HepG2 (cell line): ENCODE data around the gene SAPCD1. TPM values are rescaled to one million over a fixed set of nuclear protein-coding genes. Genes with fewer than 3 reads are reported as not detected.
A peak's percentile ranks its signal among the peaks of the same experiment; 100 is the strongest.

ENCODE experiments used
- ATAC-seq: fragments of 200-7000 bp; cut with Tn5 transposase; 3 replicates; pipeline ENCODE4 v1.9.1; 2020; ENCODE audit warnings: mild to moderate bottlenecking, moderate library complexity
- BruUV-seq: library from RNA; stranded (reverse); fragments of 400-500 nt; replicated peaks from 2 replicates; lab custom pipeline; 2021; lab: Mats Ljungman, UMichigan
- CTCF ChIA-PET: fragments of 300-600 bp; formaldehyde crosslinking; extraction: SDS; loops from one replicate; lab custom pipeline; 2021; ENCODE audit warnings: low total read pairs, inconsistent platforms, low intra/inter-chr PET ratio; lab: Yijun Ruan, JAX
- POLR2A ChIA-PET: fragments of 350-600 bp; sonication (Branson Sonifier 250); formaldehyde crosslinking; loops from one replicate; lab custom pipeline; 2020; ENCODE audit warnings: antibody characterized with exemption, inconsistent platforms; lab: Yijun Ruan, JAX
- DNase-seq: peaks from one replicate; pipeline ENCODE4 v3.0.0-alpha.2; 2015; ENCODE audit warnings: low spot score
- FAIRE-seq: peaks from 3 replicates; lab custom pipeline; 2011; peaks lifted over from hg19 to GRCh38; lab: Jason Lieb, UNC
- H2AFZ ChIP-seq: one replicate; pipeline ENCODE4 v1.6.1; 2011; ENCODE audit warnings: low read length, inconsistent platforms
- H3K27ac ChIP-seq: fragments of 300-600 bp; 3 replicates; pipeline ENCODE4 v1.8.0; 2011; ENCODE audit warnings: mixed run types, mild to moderate bottlenecking, mixed read lengths, low read length, inconsistent platforms; ENCODE audit not compliant: insufficient read depth; ENCODE audit errors: extremely low read length
- H3K27me3 ChIP-seq, 2 experiments: fragments of 200-600 bp in 1 of 2; 2 replicates in 1 of 2; 3 replicates in 1 of 2; pipeline versions ENCODE4 v1.6.0 to v1.8.0; 2011; ENCODE audit warnings: low read length in 2 of 2, mild to moderate bottlenecking in 2 of 2, moderate library complexity in 2 of 2, inconsistent platforms in 1 of 2; ENCODE audit not compliant: insufficient read depth in 2 of 2, control insufficient read depth in 1 of 2
- H3K36me3 ChIP-seq, 2 experiments: fragments of 200-600 bp in 1 of 2; replicated peaks in 1 of 2; 2 replicates in 1 of 2; 3 replicates in 1 of 2; pipeline versions ENCODE4 v1.5.1 to v1.8.0; 2011; ENCODE audit warnings: low read length in 2 of 2, inconsistent platforms in 1 of 2; ENCODE audit not compliant: insufficient read depth in 2 of 2, control insufficient read depth in 1 of 2
- H3K4me1 ChIP-seq: 2 replicates; pipeline ENCODE4 v1.5.1; 2012; ENCODE audit warnings: low read length, inconsistent platforms; ENCODE audit not compliant: insufficient read depth
- H3K4me2 ChIP-seq: 2 replicates; pipeline ENCODE4 v1.6.0; 2011; ENCODE audit warnings: low read depth, low read length, inconsistent platforms
- H3K4me3 ChIP-seq, 3 experiments: fragments of 200-600 bp in 1 of 3; sonication (generic), shearing (Covaris generic) in 1 of 3; replicated peaks in 1 of 3; 2 replicates each; pipeline ENCODE4 v1.5.1; 2011 to 2016; ENCODE audit warnings: low read length in 3 of 3, inconsistent platforms in 2 of 3, low read depth in 2 of 3, mild to moderate bottlenecking in 2 of 3, control low read depth in 1 of 3, mixed read lengths in 1 of 3; ENCODE audit not compliant: insufficient read depth in 1 of 3
- H3K79me2 ChIP-seq: one replicate; pipeline ENCODE4 v1.6.1; 2011; ENCODE audit warnings: low read length, inconsistent platforms; ENCODE audit not compliant: insufficient read depth
- H3K9ac ChIP-seq: 2 replicates; pipeline ENCODE4 v1.6.0; 2011; ENCODE audit warnings: mild to moderate bottlenecking, low read depth, low read length, inconsistent platforms; ENCODE audit not compliant: insufficient read depth
- H3K9me3 ChIP-seq: 2 replicates; pipeline ENCODE4 v1.5.1; 2012; ENCODE audit warnings: mild to moderate bottlenecking, low read length
- H4K20me1 ChIP-seq: 2 replicates; pipeline ENCODE4 v1.6.0; 2011; ENCODE audit warnings: inconsistent platforms, mild to moderate bottlenecking, low read length, moderate library complexity; ENCODE audit not compliant: insufficient read depth
- GTF3A ChIP-seq: sonication (generic); formaldehyde crosslinking; conservative IDR thresholded peaks from 2 replicates; pipeline ENCODE4 v1.4.0; 2020; ENCODE audit warnings: mild to moderate bottlenecking, missing genetic modification reagents
- HOXA3 ChIP-seq: sonication (generic); formaldehyde crosslinking; IDR thresholded peaks from 2 replicates; pipeline ENCODE4 v1.5.0; 2020; ENCODE audit warnings: missing genetic modification reagents
- KLF13 ChIP-seq: sonication (generic); formaldehyde crosslinking; IDR thresholded peaks from 2 replicates; pipeline ENCODE4 v1.4.0; 2020; ENCODE audit warnings: mild to moderate bottlenecking, missing genetic modification reagents
- KLF16 ChIP-seq, 2 experiments: sonication (generic) in 1 of 2; formaldehyde crosslinking in 1 of 2; IDR thresholded peaks; 2 replicates each; pipeline versions ENCODE4 v1.6.1 to v1.8.0; 2016 to 2023; ENCODE audit warnings: missing genetic modification reagents in 2 of 2, missing compliant biosample characterization in 1 of 2
- NR2C2 ChIP-seq: sonication (generic); formaldehyde crosslinking; IDR thresholded peaks from 2 replicates; pipeline ENCODE4 v1.4.0; 2020; ENCODE audit warnings: missing genetic modification reagents, mild to moderate bottlenecking, moderate library complexity, borderline replicate concordance
- POLR2A ChIP-seq, 2 experiments: IDR thresholded peaks; 2 replicates each; pipeline ENCODE4 v1.6.1; 2011; ENCODE audit warnings: low read depth in 2 of 2, low read length in 2 of 2, mild to moderate bottlenecking in 1 of 2, moderate library complexity in 1 of 2; ENCODE audit not compliant: insufficient read depth in 1 of 2
- POLR2AphosphoS5 ChIP-seq: IDR thresholded peaks from 2 replicates; pipeline ENCODE4 v1.6.1; 2012; ENCODE audit warnings: low read depth, low read length
- RCOR2 ChIP-seq: IDR thresholded peaks from 2 replicates; pipeline ENCODE4 v1.6.1; 2016; ENCODE audit warnings: missing biosample characterization, missing genetic modification reagents
- RFX5 ChIP-seq: IDR thresholded peaks from 2 replicates; pipeline ENCODE4 v1.6.1; 2011; ENCODE audit warnings: low read depth, low read length, improper control_type of control experiment
- ZFP90 ChIP-seq: sonication (generic); formaldehyde crosslinking; IDR thresholded peaks from 2 replicates; pipeline ENCODE4 v1.8.0; 2022; ENCODE audit warnings: missing genetic modification reagents, mild to moderate bottlenecking, inconsistent platforms, borderline replicate concordance
- ZNF292 ChIP-seq: sonication (generic); formaldehyde crosslinking; IDR thresholded peaks from 2 replicates; pipeline ENCODE4 v1.8.1; 2022; ENCODE audit warnings: mild to moderate bottlenecking, low read depth, missing genetic modification reagents, borderline replicate concordance
- ZNF577 ChIP-seq: sonication (generic); formaldehyde crosslinking; IDR thresholded peaks from 2 replicates; pipeline ENCODE4 v1.4.0; 2020; ENCODE audit warnings: mild to moderate bottlenecking, low read depth, missing genetic modification reagents, borderline replicate concordance
- ZNF652 ChIP-seq: IDR thresholded peaks from 2 replicates; pipeline ENCODE4 v1.6.1; 2016; ENCODE audit warnings: low read depth, borderline replicate concordance
- ZNF788 ChIP-seq: sonication (generic); formaldehyde crosslinking; IDR thresholded peaks from 2 replicates; pipeline ENCODE4 v1.5.0; 2020; ENCODE audit warnings: mild to moderate bottlenecking, missing genetic modification reagents, borderline replicate concordance
- ZZZ3 ChIP-seq: sonication (generic); formaldehyde crosslinking; IDR thresholded peaks from 2 replicates; pipeline ENCODE4 v1.4.0; 2020; ENCODE audit warnings: missing genetic modification reagents, mild to moderate bottlenecking, borderline replicate concordance
- WGBS: methylation state at CpG from one replicate; pipeline ENCODE4 v1.1.6; 2017; ENCODE audit warnings: low lambda C conversion rate; 5-methylcytosine and 5-hydroxymethylcytosine counted together
- in situ Hi-C: cut with HindIII; loops from 2 replicates; pipeline ENCODE4 v1.10.0; 2017; ENCODE audit warnings: low pct_unique_long_range_greater_than_20kb; ENCODE audit not compliant: extremely low pct_ligation_motif_present
- intact Hi-C: fragments of 100-400 bp; cut with micrococcal nuclease; formaldehyde crosslinking; loops from one replicate; pipeline ENCODE4 v1.10.0; 2022; ENCODE audit not compliant: unreplicated experiment
- polyA plus RNA-seq, 8 experiments: library from polyadenylated mRNA; depleted of rRNA in 3 of 8; stranded (reverse) in 7 of 8; unstranded in 1 of 8; fragments of >200 nt; fragmentation: Illumina TruSeq in 4 of 8; extraction: Trizol in 4 of 8; gene quantifications; 2 replicates each; pipeline versions ENCODE4 v1.2.1 to v1.2.3, GENCODE V29; 2011 to 2016; ENCODE audit warnings: low read depth in 4 of 8, missing spikeins in 1 of 8, mixed read lengths in 1 of 8; ENCODE audit not compliant: insufficient read depth in 1 of 8
- total RNA-seq, 5 experiments: library from RNA; depleted of rRNA; stranded (reverse); fragments of >200 nt; fragmentation: Illumina TruSeq; extraction: Trizol; gene quantifications; 2 replicates each; pipeline ENCODE4 v1.2.3, GENCODE V29; 2016; ENCODE audit warnings: low read depth in 1 of 5
- TF ChIP-seq, protein P1 (sequence below): sonication (generic); formaldehyde crosslinking; IDR thresholded peaks from 2 replicates; pipeline ENCODE4 v1.4.0; 2020; ENCODE audit warnings: missing genetic modification reagents
- TF ChIP-seq, protein P2 (sequence below): sonication (generic); formaldehyde crosslinking; IDR thresholded peaks from 2 replicates; pipeline ENCODE4 v1.4.0; 2020; ENCODE audit warnings: missing genetic modification reagents

The SAPCD1 gene
- total and polyA plus RNA-seq, 2 of the 13 experiments (the other 11 are each of a cell fraction or from before 2014, with no cell fraction given): 2.5 to 3.9 TPM

DNA sequence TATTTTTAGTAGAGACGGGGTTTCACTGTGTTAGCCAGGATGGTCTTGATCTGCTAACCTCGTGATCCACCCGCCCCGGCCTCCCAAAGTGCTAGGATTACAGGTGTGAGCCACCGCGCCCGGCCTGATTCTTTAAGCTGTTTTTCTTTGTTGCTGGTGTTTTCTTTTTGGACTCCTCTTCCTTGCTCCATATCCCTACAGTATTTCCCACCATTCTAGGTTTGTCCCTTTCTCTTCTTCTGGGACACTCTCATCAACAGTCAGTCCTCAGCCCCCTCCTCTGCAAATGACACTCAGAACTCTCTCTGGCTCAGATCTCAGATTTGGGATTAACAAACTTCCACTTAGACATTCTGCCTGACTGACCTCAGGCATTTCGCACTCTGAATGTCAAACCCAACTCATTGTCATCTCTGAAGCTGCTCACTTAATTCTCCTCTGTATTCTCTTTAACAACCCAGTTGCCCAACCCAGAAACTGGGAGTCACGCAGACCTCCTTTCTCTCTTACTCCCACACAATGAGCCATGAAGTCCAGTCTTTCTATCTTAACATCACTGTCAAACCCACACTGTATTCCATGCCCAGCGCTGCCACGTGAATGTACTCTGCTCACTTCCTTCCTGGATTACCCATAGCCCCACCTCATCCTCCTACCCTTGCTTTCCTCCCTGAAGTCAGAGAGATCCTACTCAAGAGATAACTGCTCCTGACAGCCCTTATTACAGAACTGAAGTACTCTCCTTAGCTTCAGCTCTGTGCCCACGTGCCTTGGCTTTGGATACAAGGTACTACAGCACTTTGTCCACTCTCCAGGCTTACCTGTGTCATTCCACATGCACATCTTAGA lies 36.7 kb upstream of the SAPCD1 start:
- peaks cover 20% of the 10 kb centered on the region; the same call in 1 of the 2 replicates for H3K4me1 ChIP-seq
- peaks cover 5 to 7% of the 10 kb centered on the region in 2 experiments; a peak in 4 of 5 replicates for H3K36me3 ChIP-seq
- BruUV-seq: no TSS peak
- no peak overlapping the region for H3K4me3 ChIP-seq
- H3K4me2 ChIP-seq: no peak overlapping the region
- H3K79me2 ChIP-seq: no peaks in the 10 kb centered on the region
- no peak for DNase-seq
- peaks cover 0 to 15% of the 10 kb centered on the region in 2 experiments; a peak in 4 of 5 replicates for H3K27me3 ChIP-seq
- in situ Hi-C loops (no loop called here), intact Hi-C loops (no loop called here)
- no peak for FAIRE-seq
- ChIA-PET POLR2A (interaction anchor here (0.9 to 2.7 kb wide), 3 partner anchors 11 to 102 kb away, joined by 3 to 11 read pairs (median 3); partner anchors contain the start of genes HSPA1B and LY6G6D), CTCF (interaction anchor here (0.8 kb wide), 1 partner anchor 65 kb away, joined by 3 read pairs; no protein-coding TSS in a partner anchor)
- TF ChIP-seq HOXA3 (no peak), RFX5 (no peak), ZZZ3 (CRISPR knock-in tag) (no peak), ZNF292 (CRISPR knock-in tag) (no peak), KLF13 (no peak), POLR2A (IDR thresholded peaks at IDR 0.05; ENCODE audit: insufficient read depth in 1 of 2, low read depth in 2 of 2, low read length in 2 of 2) (0 out of 4 replicates have a peak, but pooled peaks of 1 of the 2 experiments have one; percentile 12), KLF16 (CRISPR knock-in tag; IDR thresholded peaks at IDR 0.05) (no peak), ZNF652 (CRISPR knock-in tag) (no peak), ZFP90 (CRISPR knock-in tag) (no peak), ZNF788 (CRISPR knock-in tag) (no peak), NR2C2 (CRISPR knock-in tag) (no peak), ZNF577 (no peak), POLR2AphosphoS5 (0 out of 2 replicates have a peak, but pooled peaks have one; percentile 25), RCOR2 (CRISPR knock-in tag) (no peak), GTF3A (CRISPR knock-in tag) (no peak)
- TF ChIP-seq, protein P1, sequence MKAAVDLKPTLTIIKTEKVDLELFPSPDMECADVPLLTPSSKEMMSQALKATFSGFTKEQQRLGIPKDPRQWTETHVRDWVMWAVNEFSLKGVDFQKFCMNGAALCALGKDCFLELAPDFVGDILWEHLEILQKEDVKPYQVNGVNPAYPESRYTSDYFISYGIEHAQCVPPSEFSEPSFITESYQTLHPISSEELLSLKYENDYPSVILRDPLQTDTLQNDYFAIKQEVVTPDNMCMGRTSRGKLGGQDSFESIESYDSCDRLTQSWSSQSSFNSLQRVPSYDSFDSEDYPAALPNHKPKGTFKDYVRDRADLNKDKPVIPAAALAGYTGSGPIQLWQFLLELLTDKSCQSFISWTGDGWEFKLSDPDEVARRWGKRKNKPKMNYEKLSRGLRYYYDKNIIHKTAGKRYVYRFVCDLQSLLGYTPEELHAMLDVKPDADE: no peak
- TF ChIP-seq, protein P2, sequence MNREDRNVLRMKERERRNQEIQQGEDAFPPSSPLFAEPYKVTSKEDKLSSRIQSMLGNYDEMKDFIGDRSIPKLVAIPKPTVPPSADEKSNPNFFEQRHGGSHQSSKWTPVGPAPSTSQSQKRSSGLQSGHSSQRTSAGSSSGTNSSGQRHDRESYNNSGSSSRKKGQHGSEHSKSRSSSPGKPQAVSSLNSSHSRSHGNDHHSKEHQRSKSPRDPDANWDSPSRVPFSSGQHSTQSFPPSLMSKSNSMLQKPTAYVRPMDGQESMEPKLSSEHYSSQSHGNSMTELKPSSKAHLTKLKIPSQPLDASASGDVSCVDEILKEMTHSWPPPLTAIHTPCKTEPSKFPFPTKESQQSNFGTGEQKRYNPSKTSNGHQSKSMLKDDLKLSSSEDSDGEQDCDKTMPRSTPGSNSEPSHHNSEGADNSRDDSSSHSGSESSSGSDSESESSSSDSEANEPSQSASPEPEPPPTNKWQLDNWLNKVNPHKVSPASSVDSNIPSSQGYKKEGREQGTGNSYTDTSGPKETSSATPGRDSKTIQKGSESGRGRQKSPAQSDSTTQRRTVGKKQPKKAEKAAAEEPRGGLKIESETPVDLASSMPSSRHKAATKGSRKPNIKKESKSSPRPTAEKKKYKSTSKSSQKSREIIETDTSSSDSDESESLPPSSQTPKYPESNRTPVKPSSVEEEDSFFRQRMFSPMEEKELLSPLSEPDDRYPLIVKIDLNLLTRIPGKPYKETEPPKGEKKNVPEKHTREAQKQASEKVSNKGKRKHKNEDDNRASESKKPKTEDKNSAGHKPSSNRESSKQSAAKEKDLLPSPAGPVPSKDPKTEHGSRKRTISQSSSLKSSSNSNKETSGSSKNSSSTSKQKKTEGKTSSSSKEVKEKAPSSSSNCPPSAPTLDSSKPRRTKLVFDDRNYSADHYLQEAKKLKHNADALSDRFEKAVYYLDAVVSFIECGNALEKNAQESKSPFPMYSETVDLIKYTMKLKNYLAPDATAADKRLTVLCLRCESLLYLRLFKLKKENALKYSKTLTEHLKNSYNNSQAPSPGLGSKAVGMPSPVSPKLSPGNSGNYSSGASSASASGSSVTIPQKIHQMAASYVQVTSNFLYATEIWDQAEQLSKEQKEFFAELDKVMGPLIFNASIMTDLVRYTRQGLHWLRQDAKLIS (CRISPR knock-in tag): no peak
- 85% methylated on average over 12 of the region's 12 CpGs for WGBS
- H3K27ac ChIP-seq: no peak overlapping the region
- H4K20me1 ChIP-seq: peaks cover 6% of the 10 kb centered on the region; the same call in 1 of the 2 replicates
- H2AFZ ChIP-seq: no peak overlapping the region
- no peak for ATAC-seq
- H3K9me3 ChIP-seq: no peaks in the 10 kb centered on the region
- H3K9ac ChIP-seq: no peak overlapping the region
